Smooth muscle cell (in vitro differentiated cells): Measurements from ENCODE around the gene CCDC6. TPM values are rescaled to one million over a fixed set of nuclear protein-coding genes. Genes with fewer than 3 reads are reported as not detected.
"Not testable (repeated sequence)": the region's sequence is repeated elsewhere in the genome, so short reads cannot be mapped to it uniquely, and the experiment has no call there.

ENCODE experiments used
- DNase-seq: peaks from one replicate; lab custom pipeline; 2025; ENCODE audit not compliant: unreplicated experiment; lab: John Stamatoyannopoulos, UW
- H2AFZ ChIP-seq: fragments of 200-600 bp; sonication (generic); 2 replicates; pipeline ENCODE4 v1.6.0; 2016; ENCODE audit warnings: antibody characterized with exemption, low read depth, mild to moderate bottlenecking
- H3F3A ChIP-seq: fragments of 200-600 bp; sonication (generic); 2 replicates; pipeline ENCODE4 v1.6.0; 2017; ENCODE audit warnings: antibody characterized with exemption, low read depth
- H3K27ac ChIP-seq: fragments of 200-600 bp; sonication (generic); 2 replicates; pipeline ENCODE4 v1.5.1; 2016; ENCODE audit warnings: low read depth, mild to moderate bottlenecking
- H3K27me3 ChIP-seq: fragments of 200-600 bp; sonication (generic); 2 replicates; pipeline ENCODE4 v1.6.1; 2016; ENCODE audit warnings: low read depth, mild to moderate bottlenecking
- H3K36me3 ChIP-seq: fragments of 200-600 bp; sonication (generic); 2 replicates; pipeline ENCODE4 v1.5.1; 2016; ENCODE audit warnings: low read depth
- H3K4me1 ChIP-seq: fragments of 200-600 bp; sonication (generic); 2 replicates; pipeline ENCODE4 v1.5.1; 2016; ENCODE audit warnings: low read depth
- H3K4me2 ChIP-seq: fragments of 200-600 bp; sonication (generic); 2 replicates; pipeline ENCODE4 v1.6.0; 2016; ENCODE audit warnings: mild to moderate bottlenecking
- H3K4me3 ChIP-seq: fragments of 200-600 bp; sonication (generic); 2 replicates; pipeline ENCODE4 v1.5.1; 2016; ENCODE audit warnings: mild to moderate bottlenecking
- H3K79me2 ChIP-seq: fragments of 200-600 bp; sonication (generic); 2 replicates; pipeline ENCODE4 v1.6.0; 2016; ENCODE audit warnings: low read depth, mild to moderate bottlenecking
- H3K9ac ChIP-seq: fragments of 200-600 bp; sonication (generic); 2 replicates; pipeline ENCODE4 v1.6.0; 2016; ENCODE audit warnings: low read depth
- H3K9me3 ChIP-seq: fragments of 200-600 bp; sonication (generic); replicated peaks from 2 replicates; pipeline ENCODE4 v1.5.1; 2016; ENCODE audit warnings: low read depth
- H4K20me1 ChIP-seq: fragments of 200-600 bp; sonication (generic); 2 replicates; pipeline ENCODE4 v1.6.0; 2016; ENCODE audit warnings: low read depth
- WGBS: methylation state at CpG from one replicate; pipeline ENCODE4 v1.1.7; 2016; ENCODE audit warnings: low lambda C conversion rate; 5-methylcytosine and 5-hydroxymethylcytosine counted together
- polyA plus RNA-seq: library from polyadenylated mRNA; unstranded; fragments of >200 nt; fragmentation: Nextera tagmentation; extraction: Ambion mirVana; gene quantifications from 2 replicates; pipeline ENCODE4 v1.2.1, GENCODE V29; 2016
- total RNA-seq: library from RNA; depleted of rRNA; stranded (reverse); fragments of >200 nt; gene quantifications from 2 replicates; pipeline ENCODE4 v1.2.3, GENCODE V29; 2014
- TF ChIP-seq, protein P1 (sequence below): fragments of 200-600 bp; sonication (generic); IDR thresholded peaks from 2 replicates; pipeline ENCODE4 v1.5.1; 2017; ENCODE audit warnings: borderline replicate concordance, mild to moderate bottlenecking, antibody characterized with exemption; ENCODE audit not compliant: insufficient read depth, poor library complexity, severe bottlenecking

The CCDC6 gene
- total and polyA plus RNA-seq, 2 experiments from 2014 or later = 15.3 to 36.8 TPM

DNA sequence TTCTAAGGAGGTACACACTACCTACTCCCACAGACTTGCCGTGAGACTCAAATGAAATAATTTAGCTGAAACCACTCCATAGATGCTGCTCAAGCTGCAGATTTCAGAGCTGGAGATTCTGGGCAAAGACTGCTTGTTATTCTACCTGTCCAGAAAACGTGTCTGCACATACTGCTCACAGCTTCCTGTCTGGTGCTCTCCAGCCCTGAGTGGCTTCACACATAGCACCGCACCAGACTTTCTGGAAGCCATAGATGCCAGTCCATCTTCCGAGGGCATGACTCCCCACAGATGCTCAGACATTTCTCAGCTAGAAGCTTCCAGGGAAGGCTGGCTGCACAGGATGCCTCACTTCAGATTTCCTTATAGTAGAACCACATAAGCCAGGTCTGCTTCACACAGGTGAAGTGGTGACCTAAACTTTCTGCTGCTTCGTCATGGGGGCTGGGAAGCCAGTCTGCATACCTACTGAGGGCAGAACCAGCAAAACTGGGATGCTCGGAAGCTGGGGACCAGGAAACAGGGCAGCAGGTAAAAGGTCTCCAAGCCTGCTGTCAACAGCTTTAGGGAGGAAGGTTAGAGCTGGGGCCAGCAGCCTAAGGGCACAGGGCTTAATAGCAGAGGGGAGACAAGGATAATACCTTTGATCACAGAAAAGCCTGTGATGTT, 18.2 kb downstream of the CCDC6 start:
- DNase-seq = no peak
- Histone ChIP-seq H3K79me2 (peaks cover 96% of the 10 kb centered on the region), H3K36me3 (no peaks in the 10 kb centered on the region), H3K9me3 (no peaks in the 10 kb centered on the region), H4K20me1 (peaks cover 96% of the 10 kb centered on the region), H3K4me2 (no peak overlapping the region), H3K4me3 (no peak overlapping the region), H3F3A (no peaks in the 10 kb centered on the region), H2AFZ (no peak overlapping the region), H3K4me1 (no peaks in the 10 kb centered on the region), H3K27me3 (no peaks in the 10 kb centered on the region), H3K27ac (no peak overlapping the region), H3K9ac (no peak overlapping the region)
- 73% methylated on average over 6 of the region's 6 CpGs for WGBS
- TF ChIP-seq, protein P1, sequence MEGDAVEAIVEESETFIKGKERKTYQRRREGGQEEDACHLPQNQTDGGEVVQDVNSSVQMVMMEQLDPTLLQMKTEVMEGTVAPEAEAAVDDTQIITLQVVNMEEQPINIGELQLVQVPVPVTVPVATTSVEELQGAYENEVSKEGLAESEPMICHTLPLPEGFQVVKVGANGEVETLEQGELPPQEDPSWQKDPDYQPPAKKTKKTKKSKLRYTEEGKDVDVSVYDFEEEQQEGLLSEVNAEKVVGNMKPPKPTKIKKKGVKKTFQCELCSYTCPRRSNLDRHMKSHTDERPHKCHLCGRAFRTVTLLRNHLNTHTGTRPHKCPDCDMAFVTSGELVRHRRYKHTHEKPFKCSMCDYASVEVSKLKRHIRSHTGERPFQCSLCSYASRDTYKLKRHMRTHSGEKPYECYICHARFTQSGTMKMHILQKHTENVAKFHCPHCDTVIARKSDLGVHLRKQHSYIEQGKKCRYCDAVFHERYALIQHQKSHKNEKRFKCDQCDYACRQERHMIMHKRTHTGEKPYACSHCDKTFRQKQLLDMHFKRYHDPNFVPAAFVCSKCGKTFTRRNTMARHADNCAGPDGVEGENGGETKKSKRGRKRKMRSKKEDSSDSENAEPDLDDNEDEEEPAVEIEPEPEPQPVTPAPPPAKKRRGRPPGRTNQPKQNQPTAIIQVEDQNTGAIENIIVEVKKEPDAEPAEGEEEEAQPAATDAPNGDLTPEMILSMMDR = no peak

DNA sequence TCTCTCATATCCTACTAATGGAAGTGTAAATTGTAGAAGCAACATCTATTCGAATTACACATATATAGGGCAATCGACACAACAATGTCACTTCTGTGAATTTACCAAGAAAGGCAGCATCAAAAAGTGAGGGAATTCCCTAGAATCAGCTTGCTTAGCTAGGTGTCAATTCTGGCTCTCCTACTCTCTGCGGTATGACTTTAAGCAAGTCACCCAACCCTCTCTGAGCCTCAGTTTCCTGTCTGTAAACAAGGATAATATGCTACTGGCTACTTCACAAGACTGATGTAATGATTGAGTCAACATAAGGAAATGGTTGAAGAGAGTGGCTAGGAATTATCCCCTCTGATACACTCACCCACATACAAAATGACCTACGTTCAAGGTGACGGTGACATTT, 19.4 kb downstream of the CCDC6 start:
- H3K9me3 ChIP-seq = no peaks in the 10 kb centered on the region
- TF ChIP-seq, protein P1 = no peak
- no peak for DNase-seq
- no peaks in the 10 kb centered on the region for H3K27me3 ChIP-seq
- H3K4me1 ChIP-seq = no peaks in the 10 kb centered on the region
- H3F3A ChIP-seq = no peaks in the 10 kb centered on the region
- H3K9ac ChIP-seq = no peak overlapping the region
- peaks cover 90% of the 10 kb centered on the region for H4K20me1 ChIP-seq
- 73% methylated on average over 5 of the region's 5 CpGs for WGBS
- H3K4me3 ChIP-seq = no peak overlapping the region
- peaks cover 91% of the 10 kb centered on the region for H3K79me2 ChIP-seq
- no peak overlapping the region for H3K27ac ChIP-seq
- no peaks in the 10 kb centered on the region for H3K36me3 ChIP-seq
- H2AFZ ChIP-seq = no peak overlapping the region
- no peak overlapping the region for H3K4me2 ChIP-seq

DNA sequence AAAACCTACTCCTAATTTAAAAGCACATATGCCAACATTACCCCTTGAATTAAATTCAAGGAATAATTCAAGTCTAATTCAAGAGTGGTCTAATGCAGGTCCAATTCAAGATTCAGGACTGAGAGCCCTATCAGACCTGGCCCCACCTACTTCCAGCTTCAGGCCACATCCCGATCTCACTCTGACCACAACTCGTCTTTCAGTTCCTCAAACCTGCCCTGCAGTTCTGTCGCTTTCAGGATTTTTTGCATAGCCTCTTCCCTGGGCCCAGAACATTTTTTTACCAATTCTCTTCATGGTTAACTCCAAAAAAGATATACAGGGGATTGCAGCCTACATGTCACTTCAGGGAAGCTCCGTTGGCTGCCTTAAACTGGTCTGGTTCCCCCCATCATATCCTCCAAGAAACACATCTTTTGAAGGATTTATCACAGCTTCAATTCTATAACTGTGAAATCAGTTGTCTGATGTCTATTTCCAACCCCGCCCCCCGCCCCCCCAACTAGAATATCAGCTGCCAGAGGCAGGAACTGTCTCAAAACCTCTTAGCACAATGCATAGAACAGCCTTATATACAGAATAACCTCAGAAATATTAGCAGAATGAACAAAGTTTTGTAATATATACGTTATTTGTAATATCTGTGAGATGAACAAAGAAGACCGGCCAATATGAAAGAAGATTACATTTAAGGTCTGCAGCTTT, 20.8 kb downstream of the CCDC6 start:
- no peaks in the 10 kb centered on the region for H3K9me3 ChIP-seq
- DNase-seq = no peak
- 58% methylated on average over 7 of the region's 8 CpGs for WGBS
- no peaks in the 10 kb centered on the region for H3F3A ChIP-seq
- H4K20me1 ChIP-seq = peaks cover 88% of the 10 kb centered on the region
- no peaks in the 10 kb centered on the region for H3K27me3 ChIP-seq
- H3K79me2 ChIP-seq = peaks cover 93% of the 10 kb centered on the region
- H2AFZ ChIP-seq = no peak overlapping the region
- no peak overlapping the region for H3K9ac ChIP-seq
- TF ChIP-seq, protein P1 = no peak
- H3K36me3 ChIP-seq = no peaks in the 10 kb centered on the region
- H3K4me2 ChIP-seq = no peak overlapping the region
- no peak overlapping the region for H3K27ac ChIP-seq
- no peak overlapping the region for H3K4me3 ChIP-seq
- H3K4me1 ChIP-seq = no peaks in the 10 kb centered on the region

DNA sequence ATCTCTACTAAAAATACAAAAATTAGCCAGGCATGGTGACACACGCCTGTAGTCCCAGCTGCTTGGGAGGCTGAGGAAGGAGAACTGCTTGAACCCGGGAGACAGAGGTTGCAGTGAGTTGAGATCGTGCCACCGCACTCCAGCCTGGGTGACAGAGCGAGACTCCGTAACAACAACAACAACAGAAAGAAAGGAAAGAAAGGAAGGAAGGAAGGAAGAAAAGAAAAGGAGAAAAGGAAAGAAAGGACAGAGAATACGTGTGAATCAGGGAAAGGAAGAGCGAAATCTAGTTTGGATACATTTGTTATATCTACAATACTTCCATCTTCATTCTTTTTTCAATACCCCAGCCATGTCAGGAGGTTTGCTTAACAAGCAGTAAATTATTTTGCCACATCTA, 21.5 kb downstream of the CCDC6 start:
- H3K9ac ChIP-seq, H3K36me3 ChIP-seq, DNase-seq, H3K27me3 ChIP-seq, H3K4me1 ChIP-seq, H3K27ac ChIP-seq, H2AFZ ChIP-seq, H3K4me3 ChIP-seq, H3F3A ChIP-seq, H3K4me2 ChIP-seq, H3K9me3 ChIP-seq: not testable (repeated sequence)
- Histone ChIP-seq H3K79me2 (peaks cover 93% of the 10 kb centered on the region), H4K20me1 (peaks cover 88% of the 10 kb centered on the region)
- WGBS = 99% methylated on average over 8 of the region's 8 CpGs
